ENCODE measurements around the gene NR3C2.

NR3C2 gene

DNA sequence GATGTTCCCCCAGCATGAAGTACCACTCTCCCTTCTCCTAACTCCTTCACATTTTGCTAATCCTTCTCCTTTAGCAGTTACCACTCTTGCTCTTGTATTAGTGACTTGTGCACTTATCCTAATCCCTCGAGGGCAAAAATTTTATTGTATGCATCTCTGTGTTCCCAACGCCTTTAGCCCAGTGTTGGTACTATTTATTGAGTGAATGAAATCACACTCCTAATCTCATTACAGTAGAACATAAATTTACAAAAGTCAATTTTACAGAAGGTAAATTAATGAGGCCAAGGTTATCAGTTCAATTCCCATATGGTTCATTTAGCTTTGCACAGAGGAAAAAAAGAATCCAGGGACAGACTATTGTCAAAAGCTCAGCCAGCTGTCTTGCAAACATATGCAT lies 178.4 kb downstream of the NR3C2 start:
- DNase-seq (ENCODE audit: low read depth, low spot score): no peak

DNA sequence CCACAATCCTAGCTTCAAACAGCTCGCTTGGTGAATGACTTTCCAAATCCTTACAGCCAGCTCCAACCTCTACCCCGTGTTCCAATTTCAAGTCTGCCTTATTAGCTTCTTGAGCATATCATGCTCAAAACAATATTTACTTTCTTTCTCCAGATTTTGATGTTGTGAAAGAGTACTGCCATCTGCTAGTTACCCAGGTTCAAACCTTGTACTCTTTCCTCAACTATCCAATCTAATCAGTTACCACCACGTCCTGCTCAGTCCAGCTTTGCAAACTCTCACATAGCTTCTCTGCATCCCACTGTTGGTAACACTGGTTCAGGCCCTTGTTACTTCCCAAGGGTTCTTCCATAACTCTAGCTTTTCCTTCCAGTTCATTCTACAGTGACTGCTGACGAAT lies 179.1 kb downstream of the NR3C2 start:
- DNase-seq (ENCODE audit: low read depth, low spot score): no peak

DNA sequence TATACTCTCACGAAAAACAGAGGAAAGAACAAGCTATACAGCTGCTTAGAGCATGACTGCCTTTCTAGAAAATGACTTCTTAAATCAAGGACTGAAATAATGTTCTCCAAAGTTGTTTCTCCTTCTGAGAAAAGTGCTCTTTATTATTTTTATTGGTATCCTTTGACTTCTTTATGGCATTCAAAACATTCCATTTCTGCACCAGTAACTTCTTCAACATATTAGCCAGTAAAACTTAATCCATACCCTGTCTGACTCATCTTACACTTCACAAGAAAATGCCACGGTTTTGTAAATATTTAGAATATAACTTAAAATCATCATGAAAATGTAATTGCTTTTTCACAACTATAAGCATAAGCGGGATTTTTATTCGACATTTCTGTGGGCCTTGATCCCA lies 180.4 kb downstream of the NR3C2 start:
- no peak for DNase-seq (ENCODE audit: low read depth, low spot score)

DNA sequence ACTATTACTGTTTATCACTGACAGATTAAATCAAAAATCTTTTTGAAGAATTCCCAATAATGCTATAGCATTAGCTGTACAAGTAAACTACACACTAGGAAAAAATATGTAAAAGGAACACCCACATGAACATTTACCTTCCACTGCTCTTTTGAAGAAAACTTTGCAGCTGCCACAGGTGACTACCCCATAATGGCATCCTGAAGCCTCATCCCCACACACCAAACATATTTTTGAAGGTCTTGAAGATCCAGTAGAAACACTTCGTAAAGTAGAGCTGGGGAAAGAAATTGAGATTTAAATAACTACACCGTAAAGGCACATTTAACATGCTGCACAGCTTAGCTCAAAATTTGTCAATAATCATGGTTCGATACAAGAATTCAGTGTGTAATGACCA lies 182.4 kb downstream of the NR3C2 start:
- DNase-seq (ENCODE audit: low read depth, low spot score): no peak

DNA sequence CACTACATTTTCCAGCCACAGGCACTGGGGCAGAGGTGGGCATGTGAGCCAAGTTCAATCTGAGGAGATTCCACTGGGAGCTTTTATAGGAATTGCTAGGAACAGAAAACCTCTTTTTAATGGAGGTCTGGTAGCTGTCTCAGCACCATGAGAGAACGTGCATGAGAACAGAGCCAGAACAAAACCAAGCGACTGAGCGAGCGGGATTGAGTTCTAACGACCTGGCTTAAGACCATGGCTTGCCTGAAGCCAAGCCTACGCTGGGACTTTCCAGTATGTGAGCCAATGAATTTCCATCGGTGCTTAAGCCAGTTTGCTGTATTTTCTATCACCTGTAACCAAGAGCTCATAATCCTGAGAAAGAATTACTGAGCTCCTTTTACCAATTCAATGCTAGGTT lies 183.7 kb downstream of the NR3C2 start:
- DNase-seq (ENCODE audit: low read depth, low spot score): no peak

DNA sequence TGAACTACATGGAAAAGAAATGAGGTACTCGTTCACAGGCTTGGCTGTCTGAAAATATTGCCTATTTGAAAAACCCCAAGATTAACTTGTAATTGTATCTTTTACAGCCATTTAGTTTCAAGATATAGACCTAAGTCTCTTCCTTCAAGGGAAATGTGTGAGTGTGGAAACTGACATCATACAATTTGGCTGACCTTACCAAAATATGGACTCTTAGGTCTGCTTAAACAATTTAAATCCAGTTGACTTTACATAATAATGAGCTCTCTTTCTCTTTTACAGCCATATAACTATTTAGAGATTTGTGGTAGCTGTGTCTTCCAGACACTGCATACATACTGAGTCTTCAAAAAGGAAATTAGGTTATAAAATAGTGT lies 186.9 kb downstream of the NR3C2 start:
- no peak for DNase-seq (ENCODE audit: low read depth, low spot score)

DNA sequence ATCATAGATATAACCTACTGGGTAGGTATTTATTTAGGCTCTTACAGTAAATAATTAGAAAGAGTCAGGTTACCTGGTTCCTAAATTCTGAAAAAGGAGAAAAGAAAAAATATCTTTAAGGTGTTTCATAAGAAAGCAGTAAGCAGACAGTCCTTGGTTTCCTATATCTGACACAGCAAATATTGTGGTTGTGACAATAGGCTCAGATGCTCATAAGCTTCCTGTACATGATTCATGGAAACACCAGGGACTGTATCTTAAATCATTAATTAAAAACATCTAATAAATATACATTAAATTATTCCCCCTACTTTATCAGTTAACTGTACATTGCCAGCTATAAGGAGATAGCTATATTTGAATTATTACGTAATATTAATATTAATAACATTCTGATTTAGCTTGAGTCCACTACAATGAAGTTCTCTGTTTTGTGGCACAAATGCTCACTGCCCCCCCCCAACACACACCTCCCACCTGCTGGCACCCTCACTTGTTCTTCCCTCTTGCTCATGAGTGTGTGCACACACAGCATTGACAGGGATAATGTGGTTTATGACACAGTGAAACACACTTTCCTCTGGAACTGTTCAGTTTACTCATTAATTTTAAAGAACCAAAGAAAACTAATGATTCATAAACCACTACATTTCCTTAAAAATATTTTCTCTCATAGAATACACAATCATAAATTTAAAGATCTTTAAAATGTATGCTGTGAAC lies 187.4 kb downstream of the NR3C2 start:
- DNase-seq (ENCODE audit: low read depth, low spot score): no peak

DNA sequence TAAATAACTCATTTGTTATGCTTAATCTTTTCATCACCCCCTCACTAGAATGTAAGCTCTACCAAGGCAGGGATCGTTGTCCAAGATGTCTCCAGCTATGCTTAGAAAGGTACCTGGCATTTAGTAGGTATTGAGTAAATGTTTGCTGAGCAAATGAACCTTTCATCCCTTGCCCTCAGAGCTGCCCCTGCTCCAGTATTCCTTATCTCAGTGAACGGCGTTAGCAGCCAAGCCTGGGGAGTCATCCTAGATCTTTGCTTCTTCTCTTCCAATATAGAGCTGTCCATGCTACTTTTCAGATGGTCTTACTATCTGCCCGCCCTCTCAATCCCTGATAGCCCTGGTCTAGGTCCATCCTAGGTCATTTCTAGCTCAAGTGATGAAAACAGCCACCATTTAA lies 188.4 kb downstream of the NR3C2 start:
- no peak for DNase-seq (ENCODE audit: low read depth, low spot score)

DNA sequence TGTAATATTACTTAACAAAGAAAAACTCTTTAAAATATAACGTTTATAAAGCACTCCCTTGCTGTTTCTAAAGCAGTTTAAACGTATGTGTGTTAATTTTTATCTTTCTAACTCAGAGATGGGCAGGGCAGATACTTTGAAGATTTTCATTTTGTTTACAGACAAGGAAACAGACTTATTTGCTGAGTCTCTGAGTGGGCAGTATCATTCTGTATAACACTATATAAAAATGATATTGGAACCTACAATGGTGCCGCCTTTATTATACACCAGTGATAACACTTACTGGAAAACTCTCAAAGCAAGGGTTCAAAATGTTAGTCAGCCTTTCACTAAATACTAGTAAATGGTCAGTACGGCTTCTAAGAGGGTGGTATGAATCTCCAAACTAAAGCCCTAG lies 193.4 kb downstream of the NR3C2 start:
- DNase-seq (ENCODE audit: low read depth, low spot score): no peak

DNA sequence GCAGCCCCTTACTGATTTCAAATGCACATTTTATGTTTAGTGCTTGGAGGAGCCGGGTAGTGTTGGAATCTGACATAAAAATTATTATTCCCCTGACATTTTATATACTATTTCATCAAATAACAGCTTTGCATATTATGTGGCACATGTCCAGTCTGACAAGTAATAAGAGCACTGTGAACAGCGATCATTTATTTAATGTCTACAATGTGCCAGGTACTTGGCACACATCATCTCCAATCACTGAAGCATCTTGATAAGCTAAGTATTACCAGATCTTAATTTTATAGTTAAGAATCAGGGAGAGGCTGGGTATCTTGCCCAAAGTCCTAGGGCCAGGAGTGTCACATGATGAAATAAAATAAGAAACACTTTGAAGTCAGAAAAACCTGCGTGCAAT lies 197.2 kb downstream of the NR3C2 start:
- DNase-seq (ENCODE audit: low read depth, low spot score): no peak

DNA sequence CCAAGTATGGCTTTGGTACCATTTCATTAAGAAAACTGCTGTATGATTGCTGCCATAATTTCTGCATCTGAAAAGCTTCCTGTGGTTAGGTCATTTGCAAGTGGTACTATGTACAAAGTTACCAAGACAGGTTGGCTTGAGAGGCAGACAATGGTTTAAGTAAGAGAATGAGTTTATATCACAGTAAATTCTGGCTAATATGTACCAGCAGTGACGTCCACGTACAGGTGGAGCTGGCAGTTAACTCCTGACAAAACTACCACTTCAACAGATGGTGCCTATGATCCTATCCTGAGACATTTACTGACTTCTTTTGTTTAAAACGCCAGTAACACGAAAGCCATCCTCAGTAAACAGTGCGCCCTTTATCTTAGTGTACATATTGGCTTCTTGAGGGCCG lies 198.4 kb downstream of the NR3C2 start:
- DNase-seq (ENCODE audit: low read depth, low spot score): no peak

DNA sequence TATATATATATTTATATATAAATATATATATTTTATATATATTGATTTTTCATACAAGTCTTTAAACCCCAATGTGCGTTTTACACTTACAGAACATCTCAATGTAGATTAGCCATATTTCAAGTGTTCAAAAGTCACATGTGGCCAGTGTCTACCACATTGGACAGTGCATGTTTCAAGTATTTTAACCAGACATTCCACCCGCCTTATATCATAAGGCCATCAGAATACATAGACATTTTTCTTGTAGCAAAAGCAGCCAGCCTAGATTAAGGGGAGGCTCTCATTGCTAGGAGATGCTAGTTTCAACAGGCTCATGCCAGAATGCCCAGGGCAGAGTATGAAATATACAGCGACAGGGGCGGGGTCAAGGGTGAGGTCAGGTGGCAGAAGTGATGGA lies 202.0 kb downstream of the NR3C2 start:
- no peak for DNase-seq (ENCODE audit: low read depth, low spot score)

DNA sequence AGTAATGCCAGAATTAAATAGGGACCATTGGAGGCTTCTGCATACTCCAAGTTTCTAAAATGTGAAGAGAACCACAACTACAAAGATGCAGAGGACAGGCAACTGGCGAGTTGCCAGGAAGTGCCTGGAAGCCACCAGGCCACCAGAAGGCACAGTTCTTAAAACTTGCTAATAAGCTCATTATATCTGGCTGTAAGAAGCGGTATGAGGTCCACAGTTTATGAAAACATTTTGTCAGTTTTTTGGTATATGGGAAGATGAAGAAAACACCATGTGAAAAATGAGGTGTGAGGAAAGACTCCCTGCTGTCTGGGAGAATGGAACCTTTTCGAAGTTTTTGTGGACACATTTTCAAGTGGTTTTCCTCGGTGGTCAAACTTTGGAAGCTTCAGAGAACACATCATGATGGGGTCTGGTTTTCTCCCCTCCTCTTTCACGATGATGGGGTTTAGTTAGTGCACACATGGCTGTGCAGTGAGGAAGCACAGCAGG lies 202.7 kb downstream of the NR3C2 start:
- no peak for DNase-seq (ENCODE audit: low read depth, low spot score)

DNA sequence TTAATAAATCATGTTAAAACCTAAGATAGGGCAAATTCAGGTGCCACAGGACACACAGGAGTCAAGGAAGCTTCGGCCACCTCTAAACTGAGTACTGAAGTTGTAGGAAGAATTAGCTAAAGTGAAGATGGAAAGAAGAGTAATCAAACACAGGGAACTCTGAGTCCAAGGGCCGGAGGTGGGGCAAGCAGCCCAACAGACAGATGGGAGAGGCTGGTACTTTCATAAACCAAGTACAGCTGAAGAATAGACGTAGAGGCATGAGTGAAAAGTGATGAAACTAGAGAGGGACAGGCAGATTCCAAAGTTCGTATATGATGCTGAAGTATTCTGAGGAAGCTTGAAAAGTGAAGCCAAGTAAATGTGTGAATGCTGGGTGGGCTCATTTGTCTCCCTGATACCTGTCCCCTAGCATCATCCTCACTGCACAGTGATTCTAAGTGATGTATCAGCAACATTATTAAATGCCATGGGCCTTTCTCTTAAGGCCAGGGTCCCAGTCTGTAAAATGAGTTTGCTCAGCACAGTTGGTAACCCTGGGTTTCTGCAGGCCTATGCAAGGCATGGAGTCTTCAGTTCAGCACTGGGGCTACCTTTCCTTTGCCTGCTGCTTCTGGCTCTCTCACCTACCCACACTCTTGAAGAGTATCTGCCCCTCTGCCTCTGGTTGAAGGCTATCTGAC lies 203.3 kb downstream of the NR3C2 start:
- no peak for DNase-seq (ENCODE audit: low read depth, low spot score)

DNA sequence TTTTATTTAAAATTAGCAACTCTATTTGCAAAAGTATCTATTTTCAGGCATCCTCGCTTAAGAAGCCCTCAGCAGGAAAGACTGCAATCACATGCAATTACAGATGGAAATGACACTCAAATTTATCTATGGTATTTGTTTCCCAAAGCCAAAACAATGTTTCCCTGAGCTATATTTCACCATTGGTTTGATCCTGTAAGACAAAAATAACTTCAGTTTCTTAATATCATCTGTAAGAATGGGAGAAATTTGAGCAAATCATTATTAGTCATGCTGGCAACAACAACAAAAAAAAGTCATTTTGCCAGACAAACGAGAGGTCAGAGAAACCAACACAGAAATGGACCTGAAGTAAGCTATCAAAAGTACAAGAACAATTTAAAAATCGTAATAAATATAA lies 204.1 kb downstream of the NR3C2 start:
- DNase-seq (ENCODE audit: low read depth, low spot score): no peak

DNA sequence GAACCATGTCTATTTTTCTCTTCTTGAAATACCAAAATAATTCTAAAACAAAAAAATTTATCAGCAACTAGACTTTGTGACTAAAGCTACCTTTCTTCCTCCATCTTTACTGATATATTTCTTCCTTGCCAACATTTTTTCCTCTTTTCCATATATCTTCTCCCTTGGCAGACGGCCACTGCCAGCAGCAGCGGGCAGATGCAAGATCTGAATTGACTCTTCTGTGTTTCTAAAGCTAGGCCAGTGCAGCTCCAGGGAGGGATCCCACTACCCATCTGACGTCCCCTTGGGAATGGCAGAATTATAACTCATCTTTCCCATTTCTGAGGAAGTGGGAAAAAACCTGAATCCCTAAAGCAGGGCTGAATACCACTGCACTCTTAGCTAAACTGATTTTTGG lies 206.4 kb downstream of the NR3C2 start:
- DNase-seq (ENCODE audit: low read depth, low spot score): no peak

DNA sequence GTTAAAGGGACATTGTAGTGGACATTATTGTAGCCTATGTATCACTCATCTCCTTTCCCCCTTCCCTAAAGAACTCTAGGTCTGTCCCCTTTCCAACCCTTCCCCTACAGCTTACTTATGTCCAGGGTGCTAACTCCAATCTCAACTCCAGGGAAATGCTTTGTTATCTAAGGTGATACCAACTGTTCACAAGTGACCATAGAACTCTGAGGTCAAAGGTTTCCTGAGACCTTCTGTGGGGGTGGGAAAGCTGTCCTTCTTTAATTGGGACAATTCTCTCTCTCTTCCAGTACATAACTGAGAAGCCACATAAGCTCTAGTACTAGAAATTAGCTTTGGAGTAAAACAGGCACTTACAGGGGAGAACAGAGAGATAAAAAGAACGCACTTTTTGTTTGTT lies 212.4 kb downstream of the NR3C2 start:
- DNase-seq (ENCODE audit: low read depth, low spot score): no peak

DNA sequence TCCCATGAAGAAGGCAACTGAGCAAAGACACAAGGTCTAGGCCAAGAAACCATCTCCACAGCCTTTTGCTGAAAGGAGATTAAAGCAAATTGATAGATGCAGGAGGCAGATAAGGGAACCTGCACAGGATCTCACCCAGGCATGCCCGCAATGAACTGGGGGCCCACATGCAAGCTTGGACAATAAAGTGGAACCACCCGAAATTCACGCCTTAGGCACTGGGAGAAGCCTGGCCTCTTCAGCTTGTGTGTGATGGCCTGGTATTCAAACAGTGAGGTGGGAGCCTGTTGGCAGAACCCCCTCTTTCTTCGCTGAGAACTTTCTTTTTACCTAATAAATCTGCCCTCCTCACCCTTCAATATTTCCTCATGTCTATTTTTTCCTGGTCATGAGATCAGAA lies 213.2 kb downstream of the NR3C2 start:
- DNase-seq (ENCODE audit: low read depth, low spot score): no peak

DNA sequence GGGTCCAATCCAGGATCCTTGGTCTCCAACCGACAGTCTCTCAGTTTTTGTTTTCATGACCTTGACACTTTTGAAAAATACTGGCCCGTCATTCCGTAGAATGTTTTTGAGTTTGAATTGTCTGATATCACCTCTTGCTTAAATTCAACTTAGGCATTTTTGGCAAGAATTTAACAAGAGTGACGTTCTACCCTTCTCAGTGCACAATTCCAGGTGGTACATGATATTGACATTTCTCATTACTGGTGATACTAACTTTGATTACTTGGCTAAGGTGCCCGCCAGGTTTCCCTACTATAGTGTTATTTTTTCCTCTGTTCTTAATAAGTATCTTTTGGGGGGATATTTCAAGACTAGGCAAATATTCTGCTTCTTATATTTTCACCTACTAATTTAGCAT lies 215.1 kb downstream of the NR3C2 start:
- no peak for DNase-seq (ENCODE audit: low read depth, low spot score)

DNA sequence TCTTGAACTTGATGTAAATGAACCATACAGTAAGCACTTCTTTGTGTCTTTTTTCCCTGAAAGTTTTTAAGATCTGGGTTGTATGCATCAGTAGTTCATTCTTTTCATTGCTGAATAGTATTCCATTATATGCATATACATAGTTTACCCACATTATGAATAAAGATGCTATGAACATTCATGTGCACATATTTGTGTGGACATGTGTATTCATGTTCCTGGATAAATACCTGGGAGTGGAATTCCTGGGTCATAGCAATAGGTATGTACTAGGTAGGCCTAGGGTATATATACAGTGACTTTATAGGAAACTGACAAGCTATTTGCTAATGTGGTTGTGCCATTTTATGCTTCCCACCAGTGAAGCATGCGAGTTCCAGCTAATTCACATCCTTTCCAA lies 215.9 kb downstream of the NR3C2 start:
- no peak for DNase-seq (ENCODE audit: low read depth, low spot score)

DNA sequence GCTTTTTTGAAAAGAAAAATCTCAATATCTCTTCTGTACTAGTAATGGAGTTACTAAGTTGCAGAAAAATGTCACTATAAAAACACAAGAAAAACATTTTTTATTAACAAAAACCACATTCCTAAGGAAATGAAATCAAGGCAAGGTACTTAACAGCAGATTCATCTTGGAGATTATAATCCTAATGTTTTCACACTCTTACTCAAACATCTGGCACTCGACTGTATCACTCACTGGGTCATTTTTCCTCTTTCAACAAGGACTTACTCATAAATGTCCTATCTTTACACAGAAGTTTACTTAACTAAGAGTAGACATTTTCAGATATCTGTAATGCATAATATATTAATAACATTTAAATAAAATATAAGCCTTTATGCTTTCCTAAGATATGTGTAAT lies 216.6 kb downstream of the NR3C2 start:
- DNase-seq (ENCODE audit: low read depth, low spot score): no peak

DNA sequence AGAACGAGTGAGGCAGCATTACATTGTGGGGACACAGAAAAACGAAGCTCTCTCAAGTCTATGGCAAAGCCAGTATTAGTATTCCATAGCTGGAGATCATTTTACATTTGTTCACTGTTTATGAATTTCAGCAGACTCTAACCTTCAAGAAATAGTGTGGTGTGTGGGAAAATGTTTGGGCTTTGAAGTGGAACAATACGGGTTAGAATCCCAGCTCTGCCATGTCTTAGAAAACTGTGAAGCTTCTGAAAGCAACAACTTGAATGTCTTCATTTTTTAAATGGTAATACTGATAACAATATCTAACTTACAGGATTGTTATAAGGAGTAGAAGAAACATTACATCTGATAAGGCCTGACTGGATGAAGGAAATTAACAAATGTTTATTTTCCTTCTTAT lies 217.7 kb downstream of the NR3C2 start:
- DNase-seq (ENCODE audit: low read depth, low spot score): no peak

DNA sequence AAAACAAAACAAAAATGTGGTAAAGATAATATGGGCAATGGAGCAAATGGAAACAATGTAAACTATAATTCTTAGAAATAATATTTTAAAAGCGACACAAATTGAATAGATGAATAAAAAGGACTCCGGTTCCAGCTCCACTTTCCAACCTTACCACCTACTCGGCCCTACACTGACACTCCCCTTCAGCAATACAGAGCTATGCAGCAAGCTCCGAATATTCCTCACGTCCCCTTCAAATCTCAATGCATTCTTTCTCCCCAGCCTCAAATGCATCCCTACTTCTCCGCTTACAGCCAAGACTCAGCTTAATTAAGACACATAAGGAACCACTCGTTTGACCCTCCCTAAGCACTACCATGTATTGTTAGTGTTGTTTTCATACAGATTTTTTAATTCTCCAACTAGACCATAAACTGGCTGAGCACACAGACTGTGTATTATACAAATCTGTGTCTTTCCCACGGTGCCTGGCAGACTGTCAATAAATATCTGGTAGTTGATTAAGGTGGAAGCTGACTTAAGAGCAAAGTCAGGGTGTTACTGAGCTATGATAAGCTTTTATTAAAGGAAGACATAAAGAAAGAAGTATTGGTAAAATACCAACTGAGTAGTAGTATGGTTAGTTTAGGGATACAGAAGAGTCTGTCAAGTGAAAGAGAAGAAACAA lies 219.1 kb downstream of the NR3C2 start:
- no peak for DNase-seq (ENCODE audit: low read depth, low spot score)

Data from activated CD4-positive, CD25-positive, alpha-beta regulatory T cell treated with anti-CD3 and anti-CD28 coated beads, Interleukin-2, amount 50 U/mL, for 16 hours (primary cell).